HG02840 (cell line): ENCODE data around the gene GMEB1.
A peak's percentile ranks its signal among the peaks of the same experiment; 100 is the strongest.
"Not testable (repeated sequence)": the region's sequence is repeated elsewhere in the genome, so short reads cannot be mapped to it uniquely, and the experiment has no call there.

ENCODE experiments used
- ATAC-seq: cut with Tn5 transposase; IDR thresholded peaks from one replicate; pipeline ENCODE4 v1.9.1; 2021; ENCODE audit warnings: mild to moderate bottlenecking, moderate library complexity, moderate number of reproducible peaks; ENCODE audit not compliant: unreplicated experiment, low FRiP score

Gene GMEB1

DNA sequence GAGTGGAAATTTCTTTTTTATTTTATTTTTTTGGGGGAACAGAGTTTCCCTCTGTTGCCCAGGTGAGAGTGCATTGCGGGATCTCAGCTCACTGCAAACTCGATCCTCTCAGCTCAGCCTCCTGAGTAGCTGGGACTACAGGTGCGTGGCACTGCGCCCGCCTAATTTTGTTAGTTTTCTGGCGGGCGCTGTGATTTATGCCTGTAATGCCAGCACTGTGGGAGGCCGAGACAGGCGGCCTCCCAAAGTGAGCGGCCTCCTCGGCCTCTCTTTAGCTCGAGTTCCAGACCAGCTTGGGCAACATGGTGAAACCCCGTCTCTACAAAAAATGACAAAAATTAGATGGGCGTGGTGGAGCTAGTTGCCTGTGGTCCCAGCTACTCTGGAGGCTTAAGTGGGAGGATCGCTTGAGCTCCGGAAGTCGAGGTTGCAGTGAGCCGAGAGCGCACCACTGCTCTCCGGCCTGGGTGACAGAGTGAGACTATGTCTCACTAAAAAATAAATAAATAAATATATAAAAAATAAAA, 2.7 kb downstream of the GMEB1 start:
- ATAC-seq: no peak

DNA sequence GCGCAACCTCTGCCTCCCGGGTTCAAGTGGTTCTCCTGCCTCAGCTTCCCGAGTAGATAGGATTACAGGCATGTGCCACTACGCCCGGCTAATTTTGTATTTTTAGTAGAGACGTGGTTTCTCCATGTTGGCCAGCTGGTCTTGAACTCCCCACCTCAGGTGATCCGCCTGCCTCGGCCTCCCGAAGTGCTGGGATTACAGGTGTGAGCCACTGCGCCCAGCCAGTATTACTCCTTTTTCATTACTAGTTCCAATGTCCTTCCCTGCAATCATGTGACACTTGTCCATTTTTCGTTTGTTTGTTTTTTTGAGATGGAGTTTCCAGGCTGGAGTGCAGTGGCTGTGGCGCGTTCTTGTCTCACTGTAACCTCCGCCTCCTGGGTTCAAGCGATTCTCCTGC, 4.4 kb downstream of the GMEB1 start:
- not testable (repeated sequence) for ATAC-seq

DNA sequence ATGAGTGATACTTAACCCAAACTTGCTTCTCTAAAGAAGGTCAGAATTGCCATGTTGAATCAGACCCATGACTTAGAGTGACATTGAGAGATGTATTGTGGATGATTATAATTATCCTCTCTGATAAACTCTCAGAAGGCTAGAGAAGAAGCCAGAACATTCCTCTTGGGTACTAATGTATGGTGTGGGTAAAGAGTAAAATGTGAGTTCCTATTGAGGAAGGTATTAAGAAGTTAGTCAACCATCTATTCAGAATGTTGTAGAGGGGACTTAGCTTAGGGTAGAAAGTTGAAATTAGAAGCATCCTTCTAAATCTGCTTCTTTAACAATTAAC, 7.3 kb downstream of the GMEB1 start:
- ATAC-seq: no peak

DNA sequence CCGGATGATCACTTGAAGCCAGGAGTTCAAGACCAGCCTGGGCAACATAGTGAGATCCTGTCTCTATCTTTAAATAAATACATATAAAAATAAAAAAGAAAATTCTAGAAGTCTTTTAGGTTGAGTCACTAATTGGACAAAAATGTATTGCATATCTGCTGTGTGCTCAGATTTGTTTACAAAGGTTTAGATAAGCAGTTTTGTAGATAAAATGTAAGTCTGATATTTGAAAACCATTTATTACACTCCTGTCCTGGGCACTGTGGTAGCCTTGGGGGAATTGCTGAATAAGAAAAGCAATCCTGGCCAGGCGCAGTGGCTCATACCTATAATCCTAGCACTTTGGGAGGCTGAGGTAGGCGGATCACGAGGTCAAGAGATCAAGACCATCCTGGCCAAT, 11.6 kb downstream of the GMEB1 start:
- no peak for ATAC-seq

DNA sequence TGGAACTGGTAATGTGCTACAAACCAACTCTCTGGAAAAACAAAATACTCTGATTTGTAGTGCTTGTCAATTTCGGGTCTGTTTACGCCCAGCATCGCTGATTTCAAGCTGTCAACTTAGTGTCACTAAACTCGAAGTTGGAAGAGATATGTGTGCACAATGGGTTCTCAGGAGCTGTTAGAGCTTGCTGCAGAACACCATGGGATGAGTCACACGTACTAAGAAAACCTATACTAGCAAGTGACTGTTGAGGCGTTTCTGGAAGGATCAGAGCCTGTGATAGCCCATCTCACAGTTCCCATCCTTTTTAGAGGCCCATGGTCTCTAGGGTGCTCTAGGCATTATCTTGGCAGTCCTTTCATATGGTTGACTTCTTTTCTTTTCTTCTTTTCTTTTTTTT, 14.3 kb downstream of the GMEB1 start:
- ATAC-seq: no peak

DNA sequence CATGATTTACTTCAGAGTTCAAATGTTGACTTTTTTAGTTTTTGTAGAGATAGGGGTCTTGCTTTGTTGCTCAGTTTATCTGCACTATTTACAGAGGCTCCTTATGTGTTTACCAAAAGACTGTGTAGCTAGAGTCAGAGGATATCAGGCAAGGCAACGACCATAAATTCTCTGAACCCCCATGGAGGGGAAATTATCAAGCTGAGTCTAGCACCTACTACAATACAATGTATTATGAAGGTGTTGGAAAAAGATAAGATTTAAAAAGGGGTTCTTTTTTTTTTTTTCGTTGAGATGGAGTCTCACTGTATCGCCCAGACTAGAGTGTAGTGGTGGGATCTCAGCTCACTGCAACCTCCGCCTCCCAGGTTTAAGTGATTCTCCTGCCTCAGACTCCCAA, 16.4 kb downstream of the GMEB1 start:
- ATAC-seq: no peak

DNA sequence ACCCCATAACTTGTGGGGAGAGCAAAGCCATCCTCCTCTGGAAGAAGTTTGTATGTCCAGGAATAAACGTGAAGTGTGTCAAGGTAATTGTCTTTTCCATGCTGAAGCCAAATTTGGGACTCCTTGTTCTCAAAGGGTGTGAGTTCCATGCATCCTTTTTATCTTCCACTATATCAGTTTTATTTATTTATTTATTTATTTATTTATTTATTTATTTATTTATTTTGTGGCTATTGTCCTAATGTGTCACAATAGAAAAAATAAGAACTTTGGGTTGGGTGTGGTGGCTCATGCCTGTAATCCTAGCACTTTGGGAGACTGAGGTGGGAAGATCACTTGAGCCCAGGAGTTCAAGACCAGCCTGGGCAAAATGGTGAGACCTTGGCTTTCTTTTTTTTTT, 23.0 kb downstream of the GMEB1 start:
- not testable (repeated sequence) for ATAC-seq

DNA sequence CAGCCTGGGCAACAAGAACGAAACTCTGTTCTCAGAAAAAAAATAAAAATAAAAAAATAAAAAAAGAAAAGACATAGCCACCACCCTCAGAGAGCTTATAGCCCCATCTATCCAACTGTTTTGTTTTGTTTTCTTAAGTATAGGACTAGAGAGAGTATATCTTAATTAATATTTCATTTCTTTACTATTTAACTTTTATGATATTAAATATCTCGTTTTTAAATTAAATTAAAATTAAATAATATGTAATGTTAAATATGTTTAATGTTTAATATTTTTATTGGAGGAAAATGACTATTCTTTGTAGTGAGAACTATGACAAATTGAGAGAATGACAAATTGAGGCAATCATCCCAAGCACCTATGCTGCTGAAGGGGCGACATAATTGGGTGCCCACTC, 35.0 kb downstream of the GMEB1 start:
- no peak for ATAC-seq

DNA sequence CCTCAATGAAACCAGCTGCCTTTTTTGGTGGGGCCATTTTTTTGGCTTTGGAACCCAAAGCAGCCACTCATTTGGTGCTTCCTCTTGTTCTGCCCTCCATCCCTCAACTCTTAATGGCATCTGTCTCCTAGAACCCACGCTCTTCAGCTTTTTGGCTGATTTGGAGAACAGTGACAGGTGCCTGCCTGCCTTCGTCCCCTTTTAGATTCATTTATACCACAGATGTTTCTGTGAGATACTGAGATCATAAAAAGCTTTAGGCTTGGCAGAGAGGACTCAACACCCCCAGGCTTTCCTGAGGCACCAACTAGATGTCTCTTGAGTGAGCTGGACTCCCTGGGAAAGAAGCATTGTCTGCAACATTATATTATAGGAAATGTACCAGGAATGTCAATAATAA, 47.8 kb downstream of the GMEB1 start:
- no peak for ATAC-seq

DNA sequence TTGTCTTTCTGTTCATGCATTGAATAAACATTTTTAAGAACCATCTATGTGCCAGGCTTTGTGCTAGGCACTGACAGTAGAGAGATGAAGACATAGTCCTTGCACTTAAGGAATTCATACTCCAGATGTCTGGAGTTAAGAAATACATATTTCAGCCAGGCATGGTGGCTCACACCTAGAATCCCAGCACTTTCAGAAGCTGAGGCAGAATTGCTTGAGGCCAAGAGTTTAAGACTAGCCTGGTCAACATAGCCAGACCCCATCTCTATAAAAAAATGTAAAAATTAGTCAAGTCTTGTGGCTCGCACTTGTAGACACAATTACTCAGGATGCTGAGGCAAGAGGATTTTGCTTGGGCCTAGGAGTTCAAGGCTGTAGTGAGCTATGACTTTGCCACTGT, 49.6 kb downstream of the GMEB1 start:
- no peak for ATAC-seq

DNA sequence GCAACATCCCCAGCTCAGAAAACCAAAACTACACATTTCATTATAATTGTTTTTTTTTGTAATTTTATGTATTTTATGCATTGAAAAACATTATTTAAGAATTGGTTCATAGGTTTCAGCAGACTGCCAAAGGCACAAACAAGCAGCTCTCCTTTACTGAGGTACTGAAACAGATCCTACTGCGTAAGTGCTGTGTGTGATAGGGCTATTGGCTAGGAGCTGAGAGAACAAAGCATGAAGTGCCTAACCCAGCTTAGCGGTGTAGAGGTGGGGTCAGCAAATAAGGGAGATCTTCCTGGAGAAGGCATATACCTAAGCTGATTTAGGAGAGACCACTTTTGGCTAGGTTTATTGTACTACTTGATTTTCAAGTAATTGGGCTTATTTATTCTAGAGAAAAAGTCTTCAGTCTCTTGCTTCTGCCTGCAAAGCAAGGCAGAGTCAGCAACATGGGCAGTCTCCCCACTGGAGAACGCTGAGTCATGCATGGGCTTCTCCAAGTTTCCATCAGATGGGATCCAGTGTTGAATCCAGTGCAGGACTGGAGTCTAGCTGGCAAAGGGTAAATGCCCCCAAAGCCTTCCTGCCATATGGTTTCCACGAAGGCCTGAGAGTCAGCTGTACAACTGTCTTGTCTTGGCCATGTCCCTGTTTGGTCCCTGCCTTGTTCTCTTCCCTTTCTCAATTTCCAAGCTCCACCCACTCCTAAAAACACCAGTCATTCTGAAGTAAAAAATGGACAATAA, 50.2 kb downstream of the GMEB1 start:
- no peak for ATAC-seq

DNA sequence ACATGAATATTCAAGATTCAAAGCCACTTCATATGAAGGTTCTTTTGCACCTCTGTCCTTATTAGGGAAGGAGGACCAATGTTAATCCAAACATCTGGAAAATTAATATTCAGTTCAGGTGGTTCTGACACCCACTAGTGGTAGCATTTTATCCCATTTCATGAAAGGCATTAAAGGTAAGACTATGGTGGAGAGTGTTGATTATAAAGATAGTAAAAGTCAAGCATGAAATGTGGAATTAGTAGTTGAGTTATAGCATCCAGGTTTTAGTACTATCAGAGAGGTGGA, 50.7 kb downstream of the GMEB1 start:
- ATAC-seq: no peak

DNA sequence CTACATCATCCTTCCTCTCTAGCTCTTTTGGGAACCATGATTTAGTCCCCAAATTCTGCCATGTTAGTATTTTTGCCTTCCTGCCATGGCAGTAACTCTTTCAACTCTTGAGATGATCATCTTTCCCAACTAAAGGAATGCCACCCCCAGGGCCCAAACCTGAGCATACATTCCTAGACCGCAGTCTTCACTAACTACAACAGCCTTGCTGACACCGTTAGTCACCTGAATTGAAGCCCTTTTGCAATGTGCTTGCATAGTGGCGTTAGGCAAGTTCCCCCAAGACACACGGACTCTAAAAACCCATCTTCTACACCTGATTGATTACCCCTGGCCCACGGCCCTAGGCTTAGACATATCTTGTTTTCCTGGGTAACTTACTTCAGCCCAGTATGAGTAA, 51.8 kb downstream of the GMEB1 start:
- ATAC-seq: no peak

DNA sequence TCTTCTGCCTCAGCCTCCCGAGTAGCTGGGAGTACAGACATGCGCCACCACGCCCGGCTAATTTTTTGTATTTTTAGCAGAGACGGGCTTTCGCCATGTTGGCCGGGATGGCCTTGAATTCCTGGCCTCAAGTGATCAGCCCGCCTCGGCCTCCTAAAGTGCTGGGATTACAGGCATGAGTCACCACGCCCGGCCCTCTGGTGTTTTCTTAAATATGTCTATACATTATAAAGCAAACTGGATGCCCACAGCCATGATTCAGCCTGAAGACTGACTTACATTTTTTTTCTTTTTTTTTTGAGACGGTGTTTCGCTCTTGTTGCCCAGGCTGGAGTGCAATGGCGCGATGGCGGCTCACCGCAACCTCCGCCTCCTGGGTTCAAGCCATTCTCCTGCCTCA, 53.3 kb downstream of the GMEB1 start:
- not testable (repeated sequence) for ATAC-seq

DNA sequence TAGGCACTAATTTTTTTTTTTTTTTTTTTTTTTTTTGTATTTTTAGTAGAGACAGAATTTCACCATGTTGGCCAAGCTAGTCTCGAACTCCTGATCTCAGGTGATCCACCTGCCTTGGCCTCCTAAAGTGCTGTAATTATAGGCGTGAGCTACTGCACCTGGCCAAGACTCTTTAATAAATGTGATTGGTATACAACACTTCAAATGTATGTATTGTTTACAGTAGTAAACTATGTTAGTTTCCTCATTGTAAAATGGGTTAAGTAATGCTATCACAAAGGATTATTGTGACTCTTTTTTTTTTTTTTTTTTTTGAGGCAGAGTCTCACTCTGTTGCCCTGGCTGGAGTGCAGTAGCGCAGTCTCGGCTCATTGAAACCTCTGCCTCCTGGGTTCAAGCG, 56.8 kb downstream of the GMEB1 start:
- ATAC-seq: not testable (repeated sequence)

DNA sequence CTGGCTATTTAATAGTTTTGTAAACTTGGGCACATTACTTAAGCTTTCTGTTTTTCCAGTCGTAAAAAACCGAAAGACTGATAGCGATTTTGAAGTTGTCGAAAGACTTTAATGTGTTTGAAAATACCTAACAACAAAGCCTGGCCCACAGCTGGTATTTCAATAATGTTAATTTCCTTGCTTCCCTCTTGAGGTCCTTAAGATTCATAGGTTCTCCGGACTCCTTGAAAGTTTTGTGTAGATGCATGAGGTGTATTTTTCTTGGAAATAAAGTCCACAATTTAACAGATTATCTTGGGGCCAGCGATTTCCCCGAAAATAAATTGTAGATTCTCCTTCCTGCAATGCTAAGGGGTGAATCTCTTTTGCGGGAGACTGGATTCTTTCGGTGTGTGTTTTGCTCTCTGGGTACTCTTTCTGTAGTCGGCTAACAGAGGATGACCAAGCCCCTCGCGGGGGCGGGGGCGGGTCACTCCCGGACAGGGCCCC, 67.4 kb downstream of the GMEB1 start:
- no peak for ATAC-seq

DNA sequence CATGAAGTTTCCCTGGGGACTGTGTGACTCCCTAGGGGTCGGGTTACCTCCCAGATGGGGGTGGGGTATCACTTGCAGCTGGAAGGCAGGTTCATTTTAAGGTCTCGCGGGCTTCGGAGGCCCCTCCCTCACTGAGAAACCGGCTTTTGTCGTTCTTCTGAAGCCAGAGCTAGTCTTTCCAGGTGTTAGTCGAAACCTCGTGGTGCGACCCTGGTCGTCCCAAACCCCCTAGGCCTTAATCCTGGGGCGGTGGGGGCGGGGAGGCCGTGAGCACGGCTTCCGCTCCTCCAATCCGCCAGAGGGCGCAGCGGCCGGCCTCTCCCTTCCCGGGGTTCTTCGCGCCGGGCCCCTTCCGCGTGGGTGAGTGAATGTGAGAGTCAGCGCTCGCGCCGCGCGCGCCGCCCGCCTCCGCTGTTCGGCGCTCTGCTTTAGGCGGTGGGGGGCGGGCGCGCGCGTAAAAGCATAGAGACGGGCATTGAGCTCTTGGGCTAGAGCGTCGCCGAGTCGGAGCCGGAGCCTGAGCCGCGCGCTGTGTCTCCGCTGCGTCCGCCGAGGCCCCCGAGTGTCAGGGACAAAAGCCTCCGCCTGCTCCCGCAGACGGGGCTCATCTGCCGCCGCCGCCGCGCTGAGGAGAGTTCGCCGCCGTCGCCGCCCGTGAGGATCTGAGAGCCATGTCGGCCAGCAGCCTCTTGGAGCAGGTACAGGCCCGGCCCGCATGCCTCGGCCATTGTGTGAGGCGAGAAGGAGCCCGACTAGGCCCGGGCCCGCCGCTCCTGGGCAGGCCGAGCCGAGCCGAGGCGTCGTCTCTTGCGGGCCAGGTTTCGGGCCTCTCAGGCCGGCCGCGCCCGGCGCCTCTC, 68.1 kb downstream of the GMEB1 start, which contains the start of gene YTHDF2:
Gene YTHDF2, plus strand, starts transcription at position 491 of the 857 bp plus-strand sequence. Its CDS starts 181 bp downstream, at position 672.
- ATAC-seq: peak; percentile 84

DNA sequence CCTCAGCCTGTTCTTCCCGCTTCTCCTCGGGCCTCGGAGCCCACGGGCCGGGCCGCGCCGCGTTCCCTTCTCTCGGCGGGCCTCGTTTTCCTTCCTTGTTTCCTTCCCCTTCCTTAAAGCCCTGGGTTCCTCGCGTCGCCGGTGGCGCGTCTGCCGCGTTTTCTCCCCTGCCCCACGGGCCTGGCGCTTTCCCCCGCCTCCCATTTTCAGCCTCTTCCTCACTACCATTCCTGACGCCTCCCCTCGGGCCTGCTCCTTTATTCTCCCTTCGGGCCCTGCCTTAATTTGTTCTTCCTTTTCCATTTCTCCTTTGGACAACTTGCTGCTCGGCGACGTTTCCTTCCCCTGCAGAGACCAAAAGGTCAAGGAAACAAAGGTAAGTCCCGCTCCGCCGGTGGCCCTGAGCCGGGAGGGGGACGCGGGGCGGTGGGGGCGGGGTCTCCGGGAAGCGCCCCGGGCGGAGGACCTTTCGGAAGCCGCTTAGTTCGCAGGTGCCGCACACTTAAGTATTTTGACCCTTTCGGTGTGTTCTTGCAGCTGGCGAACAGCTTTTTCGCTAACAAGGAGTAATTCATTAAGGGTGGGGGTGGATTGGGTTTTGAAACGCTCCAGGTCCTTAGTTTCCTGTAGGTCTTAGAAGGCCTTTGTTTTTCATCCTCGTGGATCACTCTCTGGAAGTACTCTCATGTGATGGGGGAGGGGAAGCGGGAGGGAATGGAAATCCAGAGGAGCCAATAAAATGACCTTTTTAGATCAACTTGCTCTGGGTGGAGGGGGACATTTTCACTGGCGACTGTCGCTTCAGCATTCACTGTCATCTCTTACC, 68.9 kb downstream of the GMEB1 start:
- peak; percentile 18 for ATAC-seq

DNA sequence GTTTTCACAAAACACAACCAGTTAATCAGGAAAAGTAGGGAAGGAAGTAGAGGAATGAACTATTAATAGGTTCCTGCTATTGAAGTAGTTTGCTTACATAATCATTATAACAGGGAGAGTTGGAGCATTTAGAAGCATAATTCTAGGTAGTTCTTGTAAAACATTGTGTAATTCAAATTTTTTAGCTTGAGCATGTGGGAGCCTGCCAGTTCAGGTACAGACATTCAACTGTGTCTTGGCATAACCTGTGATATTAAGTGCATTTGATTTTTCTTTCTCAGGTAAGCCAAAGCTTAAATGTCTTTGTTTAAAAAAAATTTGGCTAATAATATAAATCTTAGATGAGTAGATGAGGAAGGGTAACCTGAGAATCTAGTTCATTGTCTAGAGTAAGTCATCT, 71.5 kb downstream of the GMEB1 start:
- no peak for ATAC-seq

DNA sequence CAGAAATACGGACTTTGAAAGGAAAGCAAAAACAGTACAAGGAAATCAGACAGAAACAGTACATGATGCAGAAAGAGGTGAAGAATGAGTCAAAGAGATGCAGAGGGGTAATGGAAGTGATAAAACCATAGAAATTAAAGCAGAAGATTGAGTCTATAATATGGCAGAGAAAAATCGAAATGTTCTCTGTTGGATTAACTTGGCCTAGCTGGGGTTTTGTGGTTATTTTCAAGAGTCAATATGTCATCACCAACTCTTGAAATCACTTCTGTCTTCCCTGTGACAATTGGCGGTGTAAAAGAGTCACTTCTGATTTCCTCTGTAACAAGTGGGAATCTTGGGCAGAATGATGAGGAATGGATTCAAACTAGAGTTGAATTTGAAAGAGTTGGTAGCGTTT, 75.6 kb downstream of the GMEB1 start:
- ATAC-seq: no peak

DNA sequence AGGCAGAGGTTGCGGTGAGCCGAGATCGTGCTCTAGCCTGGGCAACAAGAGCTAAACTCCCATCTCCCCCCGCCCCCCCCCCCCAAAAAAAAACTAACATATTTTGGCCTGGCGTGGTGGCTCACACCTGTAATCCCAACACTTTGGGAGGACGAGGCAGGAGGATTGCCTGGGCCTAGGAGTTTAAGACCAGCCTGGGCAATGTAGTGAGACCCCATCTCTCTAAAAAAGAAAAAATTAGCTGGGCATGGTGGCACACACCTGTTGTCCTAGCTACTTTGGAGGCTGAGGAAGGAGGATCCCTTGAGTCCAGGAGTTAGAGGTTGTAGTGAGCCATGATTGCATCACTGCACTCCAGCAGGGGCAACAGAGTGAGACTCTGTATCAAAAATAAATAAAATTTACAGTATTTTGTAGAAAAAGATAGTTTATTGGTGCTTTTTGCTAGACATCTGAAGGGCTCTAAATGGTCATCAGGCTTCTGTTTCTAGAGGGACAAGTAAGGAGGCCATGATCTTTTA, 77.1 kb downstream of the GMEB1 start:
- no peak for ATAC-seq
